Smooth muscle cell (in vitro differentiated cells): Measurements from ENCODE around the gene RXRA. TPM values are rescaled to one million over a fixed set of nuclear protein-coding genes. Genes with fewer than 3 reads are reported as not detected.

ENCODE experiments used
- DNase-seq: peaks from one replicate; lab custom pipeline; 2025; ENCODE audit not compliant: unreplicated experiment; lab: John Stamatoyannopoulos, UW
- H2AFZ ChIP-seq: fragments of 200-600 bp; sonication (generic); 2 replicates; pipeline ENCODE4 v1.6.0; 2016; ENCODE audit warnings: antibody characterized with exemption, low read depth, mild to moderate bottlenecking
- H3F3A ChIP-seq: fragments of 200-600 bp; sonication (generic); 2 replicates; pipeline ENCODE4 v1.6.0; 2017; ENCODE audit warnings: antibody characterized with exemption, low read depth
- H3K27ac ChIP-seq: fragments of 200-600 bp; sonication (generic); 2 replicates; pipeline ENCODE4 v1.5.1; 2016; ENCODE audit warnings: low read depth, mild to moderate bottlenecking
- H3K27me3 ChIP-seq: fragments of 200-600 bp; sonication (generic); 2 replicates; pipeline ENCODE4 v1.6.1; 2016; ENCODE audit warnings: low read depth, mild to moderate bottlenecking
- H3K36me3 ChIP-seq: fragments of 200-600 bp; sonication (generic); 2 replicates; pipeline ENCODE4 v1.5.1; 2016; ENCODE audit warnings: low read depth
- H3K4me1 ChIP-seq: fragments of 200-600 bp; sonication (generic); 2 replicates; pipeline ENCODE4 v1.5.1; 2016; ENCODE audit warnings: low read depth
- H3K4me2 ChIP-seq: fragments of 200-600 bp; sonication (generic); 2 replicates; pipeline ENCODE4 v1.6.0; 2016; ENCODE audit warnings: mild to moderate bottlenecking
- H3K4me3 ChIP-seq: fragments of 200-600 bp; sonication (generic); 2 replicates; pipeline ENCODE4 v1.5.1; 2016; ENCODE audit warnings: mild to moderate bottlenecking
- H3K79me2 ChIP-seq: fragments of 200-600 bp; sonication (generic); 2 replicates; pipeline ENCODE4 v1.6.0; 2016; ENCODE audit warnings: low read depth, mild to moderate bottlenecking
- H3K9ac ChIP-seq: fragments of 200-600 bp; sonication (generic); 2 replicates; pipeline ENCODE4 v1.6.0; 2016; ENCODE audit warnings: low read depth
- H3K9me3 ChIP-seq: fragments of 200-600 bp; sonication (generic); replicated peaks from 2 replicates; pipeline ENCODE4 v1.5.1; 2016; ENCODE audit warnings: low read depth
- H4K20me1 ChIP-seq: fragments of 200-600 bp; sonication (generic); 2 replicates; pipeline ENCODE4 v1.6.0; 2016; ENCODE audit warnings: low read depth
- CTCF ChIP-seq: fragments of 200-600 bp; sonication (generic); IDR thresholded peaks from 2 replicates; pipeline ENCODE4 v1.5.1; 2017; ENCODE audit warnings: borderline replicate concordance, mild to moderate bottlenecking, antibody characterized with exemption; ENCODE audit not compliant: insufficient read depth, poor library complexity, severe bottlenecking
- WGBS: methylation state at CpG from one replicate; pipeline ENCODE4 v1.1.7; 2016; ENCODE audit warnings: low lambda C conversion rate; 5-methylcytosine and 5-hydroxymethylcytosine counted together
- polyA plus RNA-seq: library from polyadenylated mRNA; unstranded; fragments of >200 nt; fragmentation: Nextera tagmentation; extraction: Ambion mirVana; gene quantifications from 2 replicates; pipeline ENCODE4 v1.2.1, GENCODE V29; 2016
- total RNA-seq: library from RNA; depleted of rRNA; stranded (reverse); fragments of >200 nt; gene quantifications from 2 replicates; pipeline ENCODE4 v1.2.3, GENCODE V29; 2014

Gene RXRA
- total and polyA plus RNA-seq, 2 experiments from 2014 or later: 8.9 to 23.1 TPM

- no peak overlapping the region for H2AFZ ChIP-seq
- H3K36me3 ChIP-seq: no peaks in the 10 kb centered on the region
- H3K4me3 ChIP-seq: no peak overlapping the region
- no peak overlapping the region for H3K4me2 ChIP-seq
- H3K9ac ChIP-seq: no peak overlapping the region
- no peak overlapping the region for H3K27ac ChIP-seq
- DNase-seq: no peak
- no peaks in the 10 kb centered on the region for H3F3A ChIP-seq
- no peak for TF ChIP-seq CTCF
- no peaks in the 10 kb centered on the region for H3K9me3 ChIP-seq
- peaks cover 100% of the 10 kb centered on the region for H4K20me1 ChIP-seq
- H3K4me1 ChIP-seq: no peaks in the 10 kb centered on the region
- 93% methylated on average over 17 of the region's 17 CpGs for WGBS
- no peaks in the 10 kb centered on the region for H3K27me3 ChIP-seq
- peaks cover 95% of the 10 kb centered on the region for H3K79me2 ChIP-seq
These were observed 18.0 kb downstream of the RXRA start for GRCh38 chr9:134344068-134344799.

GRCh38 chr9:134344800-134345310 is 18.6 kb downstream of the RXRA start:
- no peak overlapping the region for H2AFZ ChIP-seq
- H3K9ac ChIP-seq: no peak overlapping the region
- peaks cover 100% of the 10 kb centered on the region for H4K20me1 ChIP-seq

GRCh38 chr9:134345737-134346136 is 19.5 kb downstream of the RXRA start:
- 89% methylated on average over 12 of the region's 12 CpGs for WGBS

More at GRCh38 chr9:134344800-134345310, 18.6 kb downstream of the RXRA start:
- DNase-seq: no peak
- no peaks in the 10 kb centered on the region for H3K36me3 ChIP-seq
- no peak overlapping the region for H3K4me2 ChIP-seq
- WGBS: 96% methylated on average over 14 of the region's 14 CpGs
- TF ChIP-seq CTCF: no peak
- no peaks in the 10 kb centered on the region for H3K4me1 ChIP-seq
- no peaks in the 10 kb centered on the region for H3K27me3 ChIP-seq
- H3K79me2 ChIP-seq: peaks cover 90% of the 10 kb centered on the region
- H3F3A ChIP-seq: no peaks in the 10 kb centered on the region
- no peak overlapping the region for H3K4me3 ChIP-seq
- H3K27ac ChIP-seq: no peak overlapping the region
- H3K9me3 ChIP-seq: no peaks in the 10 kb centered on the region

More at GRCh38 chr9:134345737-134346136, 19.5 kb downstream of the RXRA start:
- no peaks in the 10 kb centered on the region for H3K4me1 ChIP-seq
- H3K4me3 ChIP-seq: no peak overlapping the region
- no peaks in the 10 kb centered on the region for H3F3A ChIP-seq
- H2AFZ ChIP-seq: no peak overlapping the region
- no peaks in the 10 kb centered on the region for H3K9me3 ChIP-seq
- H3K4me2 ChIP-seq: no peak overlapping the region
- no peak for DNase-seq
- peaks cover 100% of the 10 kb centered on the region for H4K20me1 ChIP-seq
- H3K27me3 ChIP-seq: no peaks in the 10 kb centered on the region
- H3K27ac ChIP-seq: no peak overlapping the region
- no peak overlapping the region for H3K9ac ChIP-seq
- H3K79me2 ChIP-seq: peaks cover 90% of the 10 kb centered on the region
- H3K36me3 ChIP-seq: no peaks in the 10 kb centered on the region
- no peak for TF ChIP-seq CTCF
